Measurements from ENCODE around the gene CCDC50. TPM values are rescaled to one million over a fixed set of nuclear protein-coding genes. Genes with fewer than 3 reads are reported as not detected.

CCDC50 gene, protein sequence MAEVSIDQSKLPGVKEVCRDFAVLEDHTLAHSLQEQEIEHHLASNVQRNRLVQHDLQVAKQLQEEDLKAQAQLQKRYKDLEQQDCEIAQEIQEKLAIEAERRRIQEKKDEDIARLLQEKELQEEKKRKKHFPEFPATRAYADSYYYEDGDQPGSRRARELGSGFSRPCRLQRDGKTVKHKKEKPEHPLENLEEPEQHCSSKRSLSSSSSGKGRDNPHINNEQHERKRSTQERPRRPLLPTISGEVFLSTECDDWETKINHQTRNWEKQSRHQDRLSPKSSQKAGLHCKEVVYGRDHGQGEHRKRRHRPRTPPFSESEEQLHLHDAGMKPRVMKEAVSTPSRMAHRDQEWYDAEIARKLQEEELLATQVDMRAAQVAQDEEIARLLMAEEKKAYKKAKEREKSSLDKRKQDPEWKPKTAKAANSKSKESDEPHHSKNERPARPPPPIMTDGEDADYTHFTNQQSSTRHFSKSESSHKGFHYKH
- total RNA-seq, result 100 to 1,000 TPM; 113 to 133 TPM

DNA sequence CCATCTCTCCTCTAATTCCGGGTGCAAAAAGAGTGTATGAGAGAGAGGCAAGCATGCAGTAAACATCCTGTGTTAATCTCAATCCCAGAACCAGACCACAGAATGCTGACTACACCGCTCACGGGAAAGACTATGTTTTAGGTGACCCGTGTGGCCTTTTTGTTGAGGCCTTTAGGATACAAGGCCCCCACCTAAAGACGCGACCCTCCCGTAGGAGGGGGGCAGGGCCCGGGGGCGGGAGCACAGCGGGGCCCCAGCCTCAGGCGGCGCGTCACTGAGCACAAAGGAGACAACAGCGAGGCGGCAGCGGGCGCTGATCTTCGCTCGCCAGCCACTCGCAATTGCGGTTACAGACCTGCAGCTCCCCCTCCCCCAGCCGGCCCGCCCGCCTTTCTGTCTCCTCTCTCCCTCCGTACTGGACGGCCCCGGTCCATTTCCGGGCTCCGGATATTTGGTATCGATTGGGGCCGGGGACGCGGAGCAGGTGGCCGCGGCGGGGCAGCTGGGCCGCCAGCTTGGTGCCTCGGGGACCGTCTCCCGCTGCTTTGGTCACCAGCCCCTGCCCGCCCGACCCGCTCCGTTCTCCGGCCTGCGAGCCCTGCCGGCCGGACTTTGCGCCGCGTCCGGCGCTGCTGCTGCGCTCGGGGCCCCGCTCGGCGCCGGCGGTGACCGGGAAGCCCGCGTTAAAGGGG is at the start of gene CCDC50:
Gene CCDC50, plus strand, starts transcription at position 433 of the 692 bp plus-strand sequence. CDS start 281 bp downstream, outside the sequence.

DNA sequence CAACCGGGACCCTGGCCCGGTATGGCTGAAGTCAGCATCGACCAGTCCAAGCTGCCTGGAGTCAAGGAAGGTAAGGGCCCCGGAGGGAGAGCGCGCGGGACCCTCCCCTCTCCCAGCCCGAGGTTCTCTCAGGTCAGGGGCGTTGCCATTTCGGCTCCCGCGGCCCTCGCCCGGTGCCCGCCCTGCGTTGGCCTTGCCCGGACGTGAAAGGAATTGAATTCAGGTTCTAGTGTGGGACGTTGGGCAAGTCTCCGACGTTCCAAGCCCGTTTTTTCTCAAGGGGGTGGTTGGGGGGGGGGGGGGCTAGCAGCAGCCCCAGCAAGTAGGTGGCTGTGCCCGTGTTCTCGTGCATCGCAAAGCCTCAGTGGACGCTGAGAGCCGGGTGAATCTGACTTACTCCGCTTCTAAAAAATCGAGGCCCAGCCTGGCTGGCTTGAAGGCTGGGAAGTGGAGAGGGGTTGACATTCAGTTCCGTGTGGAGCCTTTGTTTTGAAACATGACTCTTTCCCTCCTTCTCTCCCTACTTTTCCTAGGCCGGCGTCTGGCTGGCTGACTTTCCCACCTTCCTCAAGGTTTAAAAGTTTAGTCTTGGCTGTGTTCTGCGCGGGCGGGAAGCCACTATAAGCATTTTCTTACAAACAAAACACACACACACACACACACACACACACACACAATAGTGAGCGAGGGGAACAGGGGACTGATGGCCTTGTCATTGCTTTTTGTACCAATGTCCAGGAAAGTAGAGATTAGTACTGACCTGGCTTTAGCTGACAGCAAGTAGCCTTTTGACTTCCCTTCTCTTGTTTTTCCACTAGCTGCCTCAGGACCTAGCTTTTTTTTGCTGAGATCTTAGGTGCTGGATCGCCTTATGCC is 698 bp downstream of the CCDC50 start, which contains the start of gene UTS2B:
Gene UTS2B, minus strand, starts transcription at position 873 of the 876 bp plus-strand sequence. CDS start 48,337 bp downstream, outside the sequence.

Other genes with a start within 250 kb of the CCDC50 start
- not detected for gene OSTN, start 130.2 kb upstream of the CCDC50 start, total RNA-seq
- 1 to 10 TPM in 1 of 2 donors, under 1 TPM in 1; 0.67 to 2.8 TPM for gene UTS2B, start 1.1 kb downstream of the CCDC50 start, total RNA-seq
- not detected for gene PYDC2, start 131.8 kb downstream of the CCDC50 start, total RNA-seq